NCI-H2196 treated with DMSO at 0.1 percent for 48 hours (cell line): Measurements from ENCODE around the gene CABLES2.

ENCODE experiments used
- DNase-seq: peaks from one replicate; lab custom pipeline; 2025; ENCODE audit not compliant: unreplicated experiment; lab: John Stamatoyannopoulos, UW

The CABLES2 gene

GRCh38 chr20:62405108-62405980 lies 1.7 kb downstream of the CABLES2 start:
- DNase-seq, result peak; percentile 30

- DNase-seq, result no peak
Observed at GRCh38 chr20:62404761-62405107, 2.4 kb downstream of the CABLES2 start.

- no peak for DNase-seq
Observed at GRCh38 chr20:62404112-62404665, 2.9 kb downstream of the CABLES2 start.

- no peak for DNase-seq
Observed at GRCh38 chr20:62403331-62403730, 3.8 kb downstream of the CABLES2 start.

GRCh38 chr20:62402456-62403150 lies 4.5 kb downstream of the CABLES2 start:
- no peak for DNase-seq

GRCh38 chr20:62401331-62401779 lies 5.7 kb downstream of the CABLES2 start:
- no peak for DNase-seq

- DNase-seq, result no peak
Observed at GRCh38 chr20:62400541-62400940, 6.5 kb downstream of the CABLES2 start.

- DNase-seq, result peak; percentile 44
Observed at GRCh38 chr20:62400021-62400420, 7.1 kb downstream of the CABLES2 start.

GRCh38 chr20:62398120-62398821 lies 8.8 kb downstream of the CABLES2 start:
- DNase-seq, result no peak

GRCh38 chr20:62396367-62397239 lies 10.5 kb downstream of the CABLES2 start:
- DNase-seq, result no peak

- DNase-seq, result no peak
Observed at GRCh38 chr20:62395311-62396242, 11.5 kb downstream of the CABLES2 start.

GRCh38 chr20:62394248-62395245 lies 12.5 kb downstream of the CABLES2 start:
- no peak for DNase-seq

- DNase-seq, result no peak
Observed at GRCh38 chr20:62393830-62394229, 13.3 kb downstream of the CABLES2 start.

GRCh38 chr20:62393335-62393665 lies 13.8 kb downstream of the CABLES2 start:
- no peak for DNase-seq

- DNase-seq, result no peak
Observed at GRCh38 chr20:62392621-62393334, 14.3 kb downstream of the CABLES2 start.

GRCh38 chr20:62392077-62392418 lies 15.0 kb downstream of the CABLES2 start:
- DNase-seq, result no peak

GRCh38 chr20:62391165-62392076 lies 15.7 kb downstream of the CABLES2 start:
- DNase-seq, result no peak
